ENCODE data around the gene PLD1.

DNA sequence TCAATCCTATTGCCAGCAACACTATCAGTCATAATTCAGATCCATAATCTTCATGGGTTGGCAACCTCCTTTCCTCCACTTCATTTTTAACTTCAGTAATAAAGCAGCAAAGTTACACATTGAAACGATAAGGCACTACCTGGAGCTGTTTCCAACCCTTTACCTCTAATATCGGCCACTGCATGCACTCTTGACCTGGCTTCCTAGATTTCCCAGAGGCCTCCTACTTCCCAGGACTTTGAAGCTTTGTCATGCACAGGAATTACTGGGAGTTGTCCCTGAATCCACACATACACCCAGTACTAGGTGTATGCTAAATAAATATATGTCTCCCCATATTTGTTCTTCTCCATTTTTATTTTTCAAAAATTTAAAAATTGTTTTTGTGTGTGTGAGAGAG is 126.1 kb downstream of the PLD1 start:
- TF ChIP-seq CTCF (IDR thresholded peaks at IDR 0.05) (no peak), POLR2A (IDR thresholded peaks at IDR 0.05) (no peak)

Data from heart left ventricle (tissue), 13 donors.